Adrenal gland (tissue), 12 donors: Measurements from ENCODE around the gene ATG10. TPM values are rescaled to one million over a fixed set of nuclear protein-coding genes. Genes with fewer than 3 reads are reported as not detected.

Experiments used
- DNase-seq, 7 donors: peaks; one replicate each; pipeline ENCODE4 v3.0.0-alpha.2; 2019 to 2020
- H3K27ac ChIP-seq, 5 donors: fragments of 200-600 bp; sonication (generic) in 4 of 5; 1 replicate in 3 of 5; 2 replicates in 2 of 5; pipeline versions ENCODE4 v1.5.1 to v1.8.0; 2016 to 2020; ENCODE audit warnings: mild to moderate bottlenecking in 1 of 5
- H3K27me3 ChIP-seq: fragments of 200-600 bp; 2 replicates; pipeline ENCODE4 v1.8.0; 2021
- H3K36me3 ChIP-seq, 2 donors: fragments of 200-600 bp; replicated peaks in 1 of 2; 1 replicate in 1 of 2; 2 replicates in 1 of 2; pipeline versions ENCODE4 v1.5.1 to v1.8.0; 2018 to 2022
- H3K4me1 ChIP-seq, 2 donors: fragments of 200-600 bp; replicated peaks in 1 of 2; 1 replicate in 1 of 2; 2 replicates in 1 of 2; pipeline versions ENCODE4 v1.5.1 to v1.8.0; 2018 to 2021
- H3K4me3 ChIP-seq, 4 donors: fragments of 200-600 bp; sonication (generic) in 3 of 4; one replicate each; pipeline ENCODE4 v1.5.1; 2016 to 2018
- H3K9me3 ChIP-seq, 3 donors: fragments of 200-600 bp; sonication (generic) in 1 of 3; replicated peaks in 1 of 3; 1 replicate in 2 of 3; 2 replicates in 1 of 3; pipeline versions ENCODE4 v1.5.1 to v1.8.0; 2016 to 2021
- POLR2A ChIP-seq, 2 donors: fragments of 450-650 bp; IDR thresholded peaks; one replicate each; pipeline ENCODE4 v1.6.1; 2017; ENCODE audit warnings: antibody characterized with exemption in 2 of 2, mild to moderate bottlenecking in 2 of 2, moderate library complexity in 1 of 2
- WGBS, 4 donors: extraction: QIAGEN DNeasy Blood & Tissue Kit in 2 of 4; methylation state at CpG; one replicate each; pipeline versions ENCODE4 v1.1.5 to v1.1.7; 2013 to 2017; 5-methylcytosine and 5-hydroxymethylcytosine counted together
- intact Hi-C, 2 donors: fragments of 100-400 bp; cut with DNase I; formaldehyde crosslinking; loops; one replicate each; pipeline versions ENCODE4 v1.14.1 to v1.15.0; 2022 to 2023
- polyA plus RNA-seq, 3 donors: library from polyadenylated mRNA; stranded (reverse); fragments of 200-250 nt in 2 of 3; fragments of 350-450 nt in 1 of 3; fragmentation: Illumina TruSeq in 1 of 3; extraction: RNeasy Lipid Tissue Mini Kit (QIAGEN cat#74804) in 1 of 3; gene quantifications; one replicate each; pipeline ENCODE4 v1.2.3, GENCODE V29; 2013 to 2014
- total RNA-seq, 9 donors: library from RNA; depleted of rRNA in 4 of 9; stranded (reverse); fragments of >200 nt in 4 of 9; fragments of 120-200 nt in 1 of 9; fragmentation: NEBNext Ultra II Directional in 1 of 9; extraction: Animal tissue kit (Norgen Biotek cat#: 25700) in 1 of 9; gene quantifications; one replicate each; pipeline versions ENCODE4 v1.1.0 to v1.2.4, GENCODE V29; 2013 to 2023
- TF ChIP-seq, protein P1 (sequence below), 6 experiments: fragments of 450-650 bp in 4 of 6; fragments of 200-600 bp in 2 of 6; sonication (generic) in 1 of 6; IDR thresholded peaks; 1 replicate in 5 of 6; 2 replicates in 1 of 6; pipeline versions ENCODE4 v1.5.1 to v1.8.0; 2016 to 2021; ENCODE audit warnings: antibody characterized with exemption in 6 of 6, mild to moderate bottlenecking in 2 of 6, moderate library complexity in 1 of 6
- donor health status: healthy with polysubstance abuse.
- donor health status: Bipolar disorder and iron deficiency.
- donor health status: DM: yes; HTN: yes; CAD: no.
- donor health status: DM: no; HTN: no; CAD: no.
- donor health status: DM: no; HTN: no; CAD: no.
- donor health status: DM: yes; HTN: yes; CAD: no.

ATG10 gene
- total and polyA plus RNA-seq, 12 donors: 4.0 to 15.1 (median 7.1) TPM

- H3K4me1 ChIP-seq: peaks cover 0 to 5% of the 10 kb centered on the region in 2 donors
- no peaks in the 10 kb centered on the region for H3K36me3 ChIP-seq
- H3K9me3 ChIP-seq: no peaks in the 10 kb centered on the region
- no peak overlapping the region for H3K27ac ChIP-seq
- no peak overlapping the region for H3K4me3 ChIP-seq
- 89 to 98% (median 92%) methylated on average over 3 of the region's 3 CpGs for WGBS, 4 donors
- TF ChIP-seq, protein P1, sequence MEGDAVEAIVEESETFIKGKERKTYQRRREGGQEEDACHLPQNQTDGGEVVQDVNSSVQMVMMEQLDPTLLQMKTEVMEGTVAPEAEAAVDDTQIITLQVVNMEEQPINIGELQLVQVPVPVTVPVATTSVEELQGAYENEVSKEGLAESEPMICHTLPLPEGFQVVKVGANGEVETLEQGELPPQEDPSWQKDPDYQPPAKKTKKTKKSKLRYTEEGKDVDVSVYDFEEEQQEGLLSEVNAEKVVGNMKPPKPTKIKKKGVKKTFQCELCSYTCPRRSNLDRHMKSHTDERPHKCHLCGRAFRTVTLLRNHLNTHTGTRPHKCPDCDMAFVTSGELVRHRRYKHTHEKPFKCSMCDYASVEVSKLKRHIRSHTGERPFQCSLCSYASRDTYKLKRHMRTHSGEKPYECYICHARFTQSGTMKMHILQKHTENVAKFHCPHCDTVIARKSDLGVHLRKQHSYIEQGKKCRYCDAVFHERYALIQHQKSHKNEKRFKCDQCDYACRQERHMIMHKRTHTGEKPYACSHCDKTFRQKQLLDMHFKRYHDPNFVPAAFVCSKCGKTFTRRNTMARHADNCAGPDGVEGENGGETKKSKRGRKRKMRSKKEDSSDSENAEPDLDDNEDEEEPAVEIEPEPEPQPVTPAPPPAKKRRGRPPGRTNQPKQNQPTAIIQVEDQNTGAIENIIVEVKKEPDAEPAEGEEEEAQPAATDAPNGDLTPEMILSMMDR (IDR thresholded peaks at IDR 0.05): no peak
- TF ChIP-seq POLR2A (IDR thresholded peaks at IDR 0.05): no peak
- no peak for DNase-seq
- H3K27me3 ChIP-seq: no peaks in the 10 kb centered on the region
- intact Hi-C loops: no loop called here
Measured at GRCh38 chr5:82150559-82150958, 178.7 kb downstream of the ATG10 start.

GRCh38 chr5:82151204-82151603, 179.4 kb downstream of the ATG10 start:
- DNase-seq: no peak
- H3K27me3 ChIP-seq: no peaks in the 10 kb centered on the region
- WGBS, 4 donors: 79 to 93% (median 86%) methylated on average over 1 of the region's 1 CpG

GRCh38 chr5:82151662-82152061, 179.8 kb downstream of the ATG10 start:
- TF ChIP-seq POLR2A (IDR thresholded peaks at IDR 0.05): no peak
- TF ChIP-seq, protein P1 (IDR thresholded peaks at IDR 0.05): no peak
- intact Hi-C loops: no loop called here
- H3K36me3 ChIP-seq: no peaks in the 10 kb centered on the region
- no peak overlapping the region for H3K4me3 ChIP-seq
- peaks cover 0 to 5% of the 10 kb centered on the region in 2 donors for H3K4me1 ChIP-seq
- WGBS, 4 donors: 59 to 88% (median 75%) methylated on average over 1 of the region's 1 CpG
- no peaks in the 10 kb centered on the region for H3K9me3 ChIP-seq
- no peak for DNase-seq
- no peak overlapping the region for H3K27ac ChIP-seq
- H3K27me3 ChIP-seq: no peaks in the 10 kb centered on the region

More at GRCh38 chr5:82151204-82151603, 179.4 kb downstream of the ATG10 start:
- H3K4me3 ChIP-seq: no peak overlapping the region
- intact Hi-C loops: no loop called here
- TF ChIP-seq, protein P1 (IDR thresholded peaks at IDR 0.05): no peak
- no peak for TF ChIP-seq POLR2A (IDR thresholded peaks at IDR 0.05)
- no peaks in the 10 kb centered on the region for H3K36me3 ChIP-seq
- peaks cover 0 to 5% of the 10 kb centered on the region in 2 donors for H3K4me1 ChIP-seq
- H3K27ac ChIP-seq: no peak overlapping the region
- H3K9me3 ChIP-seq: no peaks in the 10 kb centered on the region

DNA sequence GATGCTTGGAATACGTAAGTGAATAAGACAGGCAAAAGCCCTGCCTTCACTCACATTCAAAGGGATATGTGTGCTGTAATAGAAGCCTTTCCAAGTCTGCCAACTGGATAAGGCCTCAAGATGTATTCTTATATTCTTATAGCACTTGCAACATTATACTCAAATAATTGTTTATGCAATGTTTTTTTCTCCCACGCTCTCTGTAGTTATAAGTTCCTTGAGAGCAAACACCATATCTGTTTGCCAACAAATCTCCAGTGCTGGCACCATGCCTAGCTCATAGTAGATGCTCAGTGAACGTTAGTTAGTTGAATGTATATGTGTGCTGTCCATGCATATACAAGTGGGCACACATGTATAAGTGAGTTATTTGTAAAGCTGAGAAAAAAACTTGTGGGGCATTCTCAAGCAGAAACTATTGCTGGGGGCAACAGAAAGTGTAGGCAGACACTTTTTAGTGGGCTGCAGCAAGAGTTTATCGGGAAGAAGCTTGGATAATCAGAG, 181.2 kb downstream of the ATG10 start:
- TF ChIP-seq POLR2A (IDR thresholded peaks at IDR 0.05): no peak
- TF ChIP-seq, protein P1 (IDR thresholded peaks at IDR 0.05): no peak
- Histone ChIP-seq H3K36me3 (no peaks in the 10 kb centered on the region), H3K27ac (no peak overlapping the region), H3K4me3 (no peak overlapping the region), H3K27me3 (no peaks in the 10 kb centered on the region), H3K9me3 (no peaks in the 10 kb centered on the region), H3K4me1 (peaks cover 0 to 5% of the 10 kb centered on the region in 2 donors)
- intact Hi-C loops: no loop called here
- DNase-seq: no peak
- WGBS, 4 donors: 90 to 93% (median 92%) methylated on average over 4 of the region's 4 CpGs
